Ureter (tissue), 1 donor: Measurements from ENCODE around the gene SNX10. TPM values are rescaled to one million over a fixed set of nuclear protein-coding genes. Genes with fewer than 3 reads are reported as not detected.

Experiments used
- DNase-seq: peaks from one replicate; pipeline ENCODE4 v3.0.0-alpha.2; 2020; ENCODE audit warnings: low spot score
- total RNA-seq: library from RNA; stranded (reverse); gene quantifications from one replicate; pipeline ENCODE4 v1.2.4, GENCODE V29; 2023
- donor health status: DM: yes; HTN: yes; CAD: no.

The SNX10 gene
- total RNA-seq, 1 donor from 2014 or later: 2.6 TPM

DNA sequence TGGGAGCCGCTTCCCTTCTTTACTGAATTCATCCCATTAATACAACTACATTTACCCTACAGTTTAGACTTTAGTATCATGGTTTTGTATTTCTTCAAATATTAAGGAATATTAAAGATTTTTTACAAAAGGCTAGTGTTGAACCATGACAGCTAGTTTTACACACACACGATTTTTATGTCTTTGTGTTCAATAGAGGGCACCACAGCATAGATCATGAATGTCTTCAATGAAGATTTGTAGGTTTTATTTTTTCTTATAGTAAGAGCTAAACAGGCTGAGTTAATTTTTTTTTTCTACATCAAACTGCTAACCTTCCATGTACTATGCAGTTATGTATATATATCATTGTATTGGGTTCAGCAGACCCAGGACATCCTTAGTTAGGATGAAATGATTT lies 76.9 kb downstream of the SNX10 start:
- no peak for DNase-seq

DNA sequence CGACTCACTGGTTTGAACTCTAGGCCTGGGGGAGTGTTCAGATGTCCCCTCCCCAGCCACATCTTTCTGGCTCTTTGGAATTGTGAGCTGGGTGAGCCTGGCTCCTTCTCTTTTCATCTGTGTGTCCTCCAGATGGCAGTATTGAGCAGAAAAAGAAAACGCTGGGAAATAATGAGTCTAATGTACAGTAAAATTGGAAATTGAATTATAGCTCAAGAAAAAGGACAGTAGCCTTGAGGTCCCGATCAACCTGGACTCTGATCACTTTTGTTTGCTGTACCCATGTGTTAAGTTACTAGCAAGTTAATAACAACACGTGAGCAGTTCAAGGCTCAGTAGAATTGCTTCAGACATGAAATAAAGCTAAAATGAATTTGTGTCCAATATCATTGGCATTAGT lies 77.9 kb downstream of the SNX10 start:
- DNase-seq: no peak

DNA sequence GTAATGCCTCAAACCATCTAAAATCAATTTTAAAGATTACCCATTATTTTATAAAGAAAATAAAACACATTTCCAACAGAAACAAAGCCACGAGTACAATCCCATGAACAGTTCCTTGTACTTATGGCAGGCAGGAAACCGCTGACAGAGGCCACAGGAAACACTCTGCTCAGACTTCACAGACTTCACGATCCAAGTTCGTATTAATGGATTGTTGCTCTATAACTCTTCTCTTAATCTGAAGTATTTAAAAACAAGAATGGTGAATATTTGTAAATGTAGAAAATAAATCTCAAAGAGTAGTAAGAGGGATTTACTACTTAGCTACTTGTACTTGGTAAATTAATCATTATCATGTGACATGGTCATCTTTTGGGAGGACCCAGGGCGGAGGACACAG lies 78.3 kb downstream of the SNX10 start:
- no peak for DNase-seq

DNA sequence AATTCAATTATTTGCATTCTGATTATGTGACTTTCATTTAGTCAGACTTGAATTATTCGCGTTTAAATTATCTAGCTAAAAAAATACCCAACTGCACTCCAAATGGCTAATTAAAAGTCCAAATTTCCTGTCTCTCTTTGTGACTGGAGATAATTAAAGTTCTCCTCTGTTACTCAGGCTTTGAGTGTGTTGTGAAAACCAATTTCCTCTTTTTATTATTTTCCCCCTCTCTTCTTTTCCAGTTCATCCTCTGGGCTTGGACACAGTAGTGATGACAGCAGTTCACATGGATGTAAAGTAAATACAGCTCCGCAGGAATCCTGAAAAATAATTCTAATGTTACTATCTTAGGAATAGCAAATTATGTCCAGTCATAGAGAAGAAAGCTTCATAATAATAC lies 80.6 kb downstream of the SNX10 start:
- DNase-seq: no peak

DNA sequence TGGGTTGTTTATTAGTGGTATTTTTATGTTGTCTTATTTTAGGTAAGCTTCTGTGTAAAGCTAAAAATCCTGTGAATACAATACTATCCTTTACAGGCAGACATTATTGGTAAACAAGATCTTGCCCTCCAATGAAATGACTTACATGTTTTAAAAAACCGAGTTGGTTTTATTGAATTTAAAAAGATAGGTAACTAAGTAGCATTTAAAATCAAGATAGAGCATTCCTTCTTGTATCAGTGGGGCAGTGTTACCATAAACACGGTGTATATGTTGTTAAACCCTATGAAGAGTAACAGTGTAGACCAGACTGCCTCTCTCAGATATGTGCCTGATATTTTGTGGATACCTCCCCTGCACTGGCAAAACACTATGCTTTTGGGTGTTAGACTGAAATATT lies 81.0 kb downstream of the SNX10 start:
- no peak for DNase-seq

DNA sequence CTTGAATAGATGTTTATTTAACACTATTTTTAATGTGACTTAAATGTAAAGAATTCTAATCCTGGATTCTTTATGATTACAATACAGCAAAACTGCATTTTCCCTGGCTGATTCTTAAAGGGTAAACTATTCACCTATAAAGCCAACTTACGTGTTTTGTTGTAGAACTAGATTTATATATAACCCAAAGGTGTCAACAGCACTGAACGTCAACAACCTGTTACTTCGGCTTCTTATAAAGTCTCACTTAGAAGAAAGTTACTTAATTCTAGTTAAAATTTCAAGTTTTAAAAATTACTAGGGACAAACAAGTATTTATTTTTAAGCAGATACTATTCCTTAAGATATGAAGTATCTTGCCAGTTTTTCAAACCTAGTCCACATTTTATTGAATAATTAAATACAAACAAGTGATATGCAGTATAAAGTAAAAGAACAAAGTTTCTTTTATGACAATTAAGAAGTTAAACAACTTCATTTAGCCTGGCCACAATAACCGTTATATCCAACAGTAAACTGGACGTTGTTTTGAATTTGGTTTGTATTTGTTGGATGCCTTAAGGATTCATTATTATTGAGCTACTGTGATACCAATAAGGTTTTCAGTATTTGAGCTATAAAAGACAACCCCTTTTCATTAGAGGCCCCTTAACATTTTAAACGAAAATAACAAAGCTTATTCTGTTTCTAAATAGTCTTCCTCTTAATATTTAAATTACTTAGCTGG lies 83.1 kb downstream of the SNX10 start:
- DNase-seq: no peak

DNA sequence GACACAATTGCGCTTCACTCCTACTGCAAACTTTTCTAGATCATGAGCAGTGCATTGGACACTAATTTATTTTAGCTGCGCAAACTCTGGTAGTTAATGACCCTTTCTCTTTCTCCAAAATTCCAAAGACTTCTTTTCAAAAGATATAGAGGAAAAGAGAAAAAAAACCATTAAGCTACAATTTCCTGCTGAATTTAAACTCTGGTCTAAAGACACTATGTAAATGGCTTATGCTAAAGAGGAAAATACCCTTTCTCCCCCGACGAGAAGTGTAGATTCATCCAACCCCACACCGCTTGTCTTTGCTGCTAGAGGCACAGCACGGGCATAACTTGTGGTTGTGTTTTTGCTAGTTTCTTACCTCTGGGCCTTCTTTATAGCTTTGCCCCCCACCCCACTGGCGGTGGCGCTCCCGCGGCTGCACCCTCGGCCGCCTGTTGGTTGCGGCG lies 84.1 kb downstream of the SNX10 start:
- DNase-seq: no peak

DNA sequence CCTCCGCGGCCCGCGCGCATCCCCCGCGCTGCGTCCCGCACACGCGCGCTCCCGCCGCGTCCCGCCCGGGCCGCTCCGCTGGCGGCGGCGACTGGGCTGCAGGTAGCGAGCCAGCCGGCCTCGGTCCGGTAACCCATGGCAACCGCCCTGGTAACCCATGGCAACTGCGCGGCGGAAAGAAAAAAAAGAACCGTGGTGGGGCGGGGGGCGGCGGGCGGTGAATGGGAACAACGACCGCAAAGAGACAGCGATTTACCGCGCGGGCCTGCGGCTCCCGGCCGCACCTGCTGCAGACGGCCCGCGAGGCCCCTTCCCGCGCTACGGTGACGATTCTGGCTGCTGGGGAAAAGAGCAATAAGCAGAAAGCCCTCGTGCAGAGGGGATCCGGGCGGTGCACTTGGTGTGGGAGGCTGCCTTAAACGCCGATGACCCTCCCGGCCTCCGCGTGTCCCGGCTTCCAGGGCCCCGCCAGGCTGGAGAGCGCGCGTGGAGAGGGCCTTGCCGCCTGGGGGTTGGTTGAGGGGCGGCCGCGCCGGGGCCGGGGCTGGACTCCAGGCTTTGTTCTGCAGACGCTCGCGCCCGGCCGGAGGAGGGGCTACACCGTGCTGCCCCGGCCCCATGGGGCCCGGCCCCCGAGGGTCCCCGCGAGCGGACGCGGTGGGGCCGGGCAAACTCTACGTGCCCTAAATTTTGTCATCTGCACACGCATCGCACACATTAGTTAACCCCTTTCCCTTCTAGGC lies 84.7 kb downstream of the SNX10 start:
- no peak for DNase-seq

DNA sequence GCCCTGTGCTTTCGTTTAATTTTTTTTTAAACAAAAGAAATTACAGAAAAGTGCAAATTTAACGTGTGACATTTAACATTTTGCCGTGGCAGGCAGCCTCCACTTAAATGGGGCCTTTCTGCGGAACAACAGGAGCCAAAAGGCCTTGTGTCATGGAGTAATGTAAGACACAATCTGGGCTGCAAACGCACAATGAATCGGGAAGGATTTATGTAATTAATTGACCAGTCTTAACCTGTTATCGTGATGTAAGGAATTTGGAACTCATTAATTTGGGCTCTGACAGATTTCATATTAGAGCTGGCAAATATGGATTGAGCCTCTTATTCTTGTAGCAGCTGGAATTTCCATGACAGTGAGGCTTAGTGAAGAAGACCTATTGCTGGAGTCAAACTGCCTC lies 86.4 kb downstream of the SNX10 start:
- no peak for DNase-seq

DNA sequence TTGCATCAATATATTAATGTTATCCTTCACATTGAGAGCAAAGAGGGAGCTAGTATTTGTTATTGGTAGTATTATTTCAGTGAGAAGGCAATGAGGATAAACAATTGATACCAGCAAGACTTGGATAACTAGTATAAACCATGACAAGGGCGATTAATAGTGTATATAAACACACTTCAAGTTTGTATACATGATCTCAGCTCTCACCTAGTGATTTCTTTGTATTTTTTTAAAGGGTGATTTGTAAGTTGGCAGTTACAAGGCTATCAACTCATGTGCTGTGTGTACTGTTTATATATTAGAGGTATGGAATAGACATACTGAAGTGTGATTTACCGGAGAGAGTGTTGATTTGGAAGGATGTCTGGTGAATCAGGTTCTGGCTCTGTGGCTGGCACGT lies 88.0 kb downstream of the SNX10 start:
- no peak for DNase-seq

DNA sequence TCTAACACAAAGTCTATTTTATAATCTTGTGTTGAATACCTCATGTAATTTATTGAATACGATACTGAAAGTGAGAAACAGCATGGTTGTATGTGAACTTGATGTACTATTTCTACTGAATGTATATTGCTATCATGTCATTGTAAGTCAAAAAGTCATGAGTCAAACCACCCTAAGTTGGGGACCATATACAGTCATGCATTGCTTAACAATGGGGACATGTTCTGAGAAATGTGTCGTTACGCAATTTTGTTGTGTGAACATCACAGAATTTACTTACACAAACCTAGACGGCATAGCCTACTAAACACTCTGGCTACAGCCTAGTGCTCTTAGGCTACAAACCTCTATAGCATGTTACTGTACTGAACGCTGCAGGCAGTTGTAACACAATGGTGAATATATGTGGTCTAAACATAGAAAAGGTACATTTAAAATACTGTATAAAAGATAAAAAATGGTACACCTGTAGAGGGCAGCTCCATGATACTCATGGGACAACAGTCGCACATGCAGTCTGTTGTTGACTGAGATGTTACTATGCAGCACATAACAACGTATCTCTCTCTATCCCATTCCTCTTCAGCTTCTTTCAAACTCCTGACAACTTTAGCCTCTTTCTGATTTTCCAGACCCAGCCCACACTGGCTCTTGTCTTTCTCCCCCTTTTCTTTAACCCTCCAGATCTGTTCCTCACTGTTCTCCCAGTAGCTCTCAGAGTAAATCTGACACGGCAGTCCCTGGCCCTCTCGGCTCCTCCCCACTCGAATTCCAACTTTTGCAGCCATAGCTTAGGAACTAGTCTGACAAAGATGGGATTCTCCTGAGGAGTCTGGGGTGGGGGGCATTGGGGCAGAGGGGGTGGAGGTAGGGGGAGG lies 90.1 kb downstream of the SNX10 start:
- no peak for DNase-seq

DNA sequence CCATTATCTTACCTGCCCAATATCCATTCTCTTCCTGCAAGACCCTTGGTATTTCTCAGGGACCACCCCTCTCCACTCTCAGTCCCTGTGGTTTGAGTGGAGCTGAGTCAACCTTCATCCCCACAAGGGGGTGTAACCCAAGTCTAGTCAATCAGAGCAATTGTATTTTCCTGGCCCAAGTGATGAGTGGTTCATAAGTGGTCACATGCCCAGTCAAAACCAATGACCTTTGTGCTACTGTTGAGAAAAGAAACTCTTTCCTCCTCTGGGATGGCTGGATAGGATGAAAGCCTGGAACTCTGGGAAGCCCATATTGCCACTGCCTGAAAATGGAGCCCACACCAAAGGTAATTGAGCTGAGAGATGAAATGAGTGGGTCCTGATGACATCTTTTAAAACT lies 93.6 kb downstream of the SNX10 start:
- no peak for DNase-seq

DNA sequence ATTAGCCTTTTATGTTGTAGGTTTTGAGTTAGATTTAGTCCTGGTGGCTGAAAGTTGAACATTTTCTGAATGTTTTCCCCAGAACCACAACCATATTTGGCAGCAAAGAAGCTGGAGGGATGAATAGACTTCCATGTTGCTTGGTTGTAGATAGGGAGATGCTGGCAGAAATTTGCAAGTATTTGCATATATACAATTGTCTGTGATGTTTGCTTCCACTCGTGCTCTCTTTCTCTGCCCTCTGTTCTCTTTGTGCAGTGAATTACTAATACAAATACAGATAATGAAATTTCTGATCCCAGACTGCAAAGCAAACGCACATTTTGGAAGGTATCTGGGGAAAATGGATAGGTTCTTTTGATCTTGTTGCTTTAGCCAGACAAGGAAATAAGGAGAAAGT lies 96.1 kb downstream of the SNX10 start:
- DNase-seq: no peak

DNA sequence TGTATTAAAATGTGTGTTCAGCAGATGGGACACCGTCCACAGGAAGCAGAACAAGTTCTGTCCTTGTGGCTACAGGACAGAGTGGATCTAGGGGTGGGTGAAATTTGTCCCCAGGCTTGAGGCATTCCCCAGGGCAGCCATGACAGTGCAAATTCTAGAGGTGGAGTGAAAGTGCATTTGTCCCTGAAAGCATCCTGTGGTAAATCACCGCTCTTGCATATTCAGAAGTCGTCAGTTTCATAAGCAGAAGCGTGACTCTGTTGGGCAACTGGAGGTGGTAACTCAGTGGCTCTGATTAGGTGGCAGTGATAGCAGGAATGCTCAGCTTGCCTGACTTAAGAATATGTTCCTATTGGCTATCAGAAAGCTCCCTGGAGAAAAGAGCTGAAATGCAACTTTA lies 96.6 kb downstream of the SNX10 start:
- DNase-seq: no peak

DNA sequence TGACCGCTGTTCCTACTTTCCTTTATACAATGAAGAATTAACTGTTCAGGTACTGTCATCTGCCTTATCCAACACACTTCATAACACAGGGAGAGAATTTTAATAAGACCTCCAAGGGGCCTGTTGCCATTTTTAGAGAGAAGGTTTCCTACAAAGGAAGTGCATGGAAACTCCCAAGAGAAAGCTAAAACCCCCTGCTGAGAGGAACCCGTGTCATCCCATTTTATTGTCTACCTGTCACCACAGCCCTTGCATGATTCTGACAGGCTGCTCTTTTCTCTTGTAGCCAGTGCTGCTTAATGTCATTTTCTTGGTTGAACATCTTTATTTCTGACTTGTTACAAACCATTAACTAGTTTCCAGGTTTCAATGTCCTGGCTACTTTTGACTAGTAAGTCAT lies 98.4 kb downstream of the SNX10 start:
- DNase-seq: no peak

DNA sequence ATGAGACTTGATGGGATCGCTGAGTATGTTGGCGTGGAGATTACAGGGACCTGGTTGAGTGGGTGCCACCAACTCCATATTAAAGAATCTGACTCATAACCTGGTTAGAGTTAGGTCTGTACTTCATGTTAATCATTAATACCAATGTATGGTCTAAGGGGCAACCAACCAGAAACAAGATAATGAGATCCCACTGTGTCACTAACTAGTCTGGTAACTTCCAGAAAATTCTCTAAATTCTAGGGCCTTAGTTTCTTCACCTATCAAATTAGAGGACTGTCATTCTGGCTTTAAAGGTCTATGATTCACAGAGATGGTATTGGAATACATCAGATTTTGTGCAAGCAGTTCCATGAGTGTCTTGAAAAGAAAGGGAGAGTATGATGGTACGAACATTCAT lies 102.2 kb downstream of the SNX10 start:
- no peak for DNase-seq

DNA sequence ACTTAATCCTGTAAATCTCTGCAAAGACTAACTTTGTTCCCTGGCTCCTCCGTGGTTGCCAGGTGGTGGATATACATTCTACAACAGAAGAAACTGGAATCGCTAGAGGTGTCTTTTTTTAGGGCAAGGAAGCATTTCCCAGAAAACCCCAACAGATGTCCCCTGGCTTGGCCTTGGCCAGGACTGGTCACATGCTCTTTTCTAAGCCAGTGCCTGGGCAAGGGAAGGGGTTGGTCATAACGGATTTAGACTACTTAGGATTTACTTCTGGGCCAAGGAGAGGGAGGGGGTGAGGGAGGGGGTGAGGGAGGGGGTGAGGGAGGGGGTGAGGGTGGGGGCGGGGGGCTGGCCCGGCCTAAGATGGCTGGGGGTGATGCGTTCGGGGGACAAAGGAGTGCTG lies 105.7 kb downstream of the SNX10 start:
- DNase-seq: no peak

DNA sequence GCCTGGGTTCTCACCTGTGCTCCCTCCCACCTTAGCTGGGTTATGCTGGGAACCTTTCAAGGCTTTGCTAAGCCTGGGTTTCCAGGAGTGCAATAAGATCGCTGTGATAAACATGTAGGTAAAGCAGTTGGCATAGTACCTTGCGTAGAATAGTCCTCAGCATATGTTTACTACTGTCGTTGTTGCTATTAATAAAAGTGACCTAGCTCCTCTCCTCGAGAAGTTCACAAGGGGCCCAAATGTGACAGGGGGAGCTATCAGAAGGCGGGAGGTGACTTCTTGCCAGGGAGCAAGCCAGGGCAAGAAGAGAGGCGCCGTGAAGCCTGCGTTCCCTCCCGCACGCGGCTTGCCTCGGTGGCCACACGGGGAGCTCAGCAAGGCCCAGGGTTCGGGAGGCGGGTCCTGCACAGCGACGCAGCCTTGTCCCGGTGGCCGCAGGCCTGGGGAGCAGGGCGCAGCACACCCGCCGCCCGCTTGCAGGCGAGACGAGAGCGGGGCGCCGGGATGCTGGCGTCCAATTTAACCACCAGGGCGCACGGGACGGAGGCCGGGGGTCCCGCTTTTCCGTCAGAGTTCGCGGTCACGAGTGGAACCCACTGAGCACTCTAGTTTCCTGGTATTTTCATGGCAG lies 106.2 kb downstream of the SNX10 start:
- DNase-seq: no peak

DNA sequence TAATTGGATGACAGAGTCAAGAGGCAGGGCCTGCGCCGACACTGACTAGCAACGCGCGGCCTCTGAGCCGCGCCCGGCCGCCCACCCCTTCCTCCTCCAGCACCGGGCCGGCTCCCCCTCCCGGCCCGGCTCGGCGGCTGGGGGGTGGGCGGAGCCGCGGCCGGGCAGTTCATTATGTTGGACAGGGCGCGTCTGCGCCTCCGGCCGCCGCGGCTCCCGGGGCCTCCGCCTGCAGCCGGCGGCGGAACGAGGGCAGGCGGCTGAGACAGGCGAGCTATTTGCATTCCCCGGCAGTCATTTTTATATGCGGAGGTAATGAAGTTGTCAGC lies 106.7 kb downstream of the SNX10 start:
- DNase-seq: peak; percentile 46

DNA sequence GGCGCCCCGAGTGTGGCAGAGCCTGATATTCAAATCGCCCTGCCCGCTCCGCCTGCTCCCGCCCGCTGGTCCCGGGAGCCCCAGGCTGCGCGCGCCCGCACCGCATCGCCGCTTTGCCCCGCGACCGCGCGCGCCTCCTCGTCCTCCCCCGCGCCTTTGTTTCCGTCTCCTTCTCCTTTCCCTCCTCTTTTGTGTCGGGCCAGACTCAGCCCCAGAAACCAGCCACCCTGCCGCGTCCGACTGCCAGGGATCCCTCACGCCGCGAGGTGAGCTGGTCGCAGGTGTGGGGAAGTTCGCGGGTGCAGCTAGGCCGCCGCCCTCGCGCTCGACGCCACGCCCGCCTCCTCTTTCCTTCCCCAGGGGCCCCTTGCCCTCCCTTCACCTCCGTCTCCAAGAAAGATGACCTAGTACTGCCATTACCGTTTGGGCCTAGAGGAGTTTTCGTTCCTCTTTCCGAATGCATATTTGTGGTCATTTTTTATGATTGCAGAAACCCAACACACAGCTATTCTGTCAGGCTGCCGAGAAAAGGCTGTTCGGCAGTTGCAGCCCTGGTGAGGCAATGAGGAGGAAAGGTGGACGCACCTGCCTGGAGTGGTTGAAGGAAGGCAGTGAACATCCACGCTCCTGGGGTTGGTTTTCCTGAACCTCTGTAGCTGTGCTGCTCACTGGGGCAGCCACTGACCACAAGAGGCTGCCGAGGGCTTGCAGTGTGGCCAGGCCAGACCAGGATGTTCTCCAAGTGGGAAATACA lies 107.3 kb downstream of the SNX10 start:
- DNase-seq: no peak

DNA sequence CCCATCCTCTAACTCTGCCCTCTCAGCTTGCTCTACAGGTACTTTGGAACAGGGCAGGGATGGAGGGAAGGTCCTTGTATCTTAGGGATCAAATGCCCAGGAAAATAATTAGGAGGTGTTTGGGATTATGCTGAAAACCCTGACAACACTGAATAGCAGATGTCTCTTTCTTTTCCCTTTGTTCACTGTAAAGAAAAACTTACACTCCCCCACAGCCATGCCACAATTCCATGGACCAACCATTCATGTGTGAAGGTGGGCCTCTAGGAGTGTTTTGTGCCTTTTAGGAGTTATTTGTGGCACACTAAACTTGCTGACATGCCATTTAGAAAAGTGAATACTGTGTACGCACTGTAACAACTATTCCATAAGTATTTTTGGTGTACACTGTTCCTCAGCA lies 108.1 kb downstream of the SNX10 start:
- no peak for DNase-seq

DNA sequence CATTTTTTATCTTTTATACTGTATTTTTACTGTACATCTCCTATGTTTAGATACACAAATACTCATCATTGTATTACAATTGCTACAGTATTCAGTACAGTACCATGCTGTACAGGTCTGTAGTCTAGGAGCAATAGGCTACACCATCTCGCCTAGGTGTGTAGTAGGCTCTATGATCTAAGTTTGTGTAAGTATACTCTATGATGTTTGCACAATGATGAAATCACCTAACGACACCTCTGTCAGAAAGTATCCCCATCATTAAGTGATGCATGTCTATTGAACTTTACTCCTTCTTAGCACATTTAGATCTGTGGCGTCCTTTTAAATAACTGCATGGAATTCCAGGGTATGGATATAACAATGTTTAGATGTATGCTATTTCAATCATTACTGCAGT lies 112.0 kb downstream of the SNX10 start:
- no peak for DNase-seq
